Psoas muscle (tissue), 8 donors: ENCODE results near the gene PGAM5. TPM values are rescaled to one million over a fixed set of nuclear protein-coding genes. Genes with fewer than 3 reads are reported as not detected.

Experiments used
- ATAC-seq, 4 donors: fragments of 200-7000 bp; cut with Tn5 transposase; one replicate each; pipeline ENCODE4 v1.9.1; 2020; ENCODE audit warnings: moderate library complexity in 3 of 4, mild to moderate bottlenecking in 2 of 4
- DNase-seq, 2 donors: peaks; one replicate each; pipeline ENCODE4 v3.0.0-alpha.2; 2020
- H3K27ac ChIP-seq: fragments of 200-600 bp; one replicate; pipeline ENCODE4 v1.8.0; 2022
- H3K27me3 ChIP-seq, 3 donors: fragments of 200-600 bp in 1 of 3; one replicate each; pipeline versions ENCODE4 v1.6.1 to v1.8.0; 2013 to 2022; ENCODE audit warnings: low read length in 2 of 3, mild to moderate bottlenecking in 2 of 3, moderate library complexity in 1 of 3; ENCODE audit not compliant: insufficient read depth in 3 of 3
- H3K36me3 ChIP-seq, 2 donors: fragments of 200-600 bp in 1 of 2; one replicate each; pipeline versions ENCODE4 v1.6.1 to v1.8.0; 2013 to 2022; ENCODE audit warnings: low read depth in 1 of 2, mild to moderate bottlenecking in 1 of 2, moderate library complexity in 1 of 2; ENCODE audit not compliant: insufficient read depth in 1 of 2
- H3K4me1 ChIP-seq: fragments of 200-600 bp; one replicate; pipeline ENCODE4 v1.8.0; 2022
- H3K4me3 ChIP-seq: fragments of 200-600 bp; one replicate; pipeline ENCODE4 v1.8.0; 2022; ENCODE audit warnings: mild to moderate bottlenecking
- H3K9me3 ChIP-seq: fragments of 200-600 bp; one replicate; pipeline ENCODE4 v1.8.0; 2022
- CTCF ChIP-seq: fragments of 200-600 bp; IDR thresholded peaks from one replicate; pipeline ENCODE4 v1.8.0; 2022; ENCODE audit warnings: antibody characterized with exemption
- WGBS, 3 donors: extraction: QIAGEN DNeasy Blood & Tissue Kit; methylation state at CpG; one replicate each; pipeline versions ENCODE4 v1.1.6 to v1.1.7; 2013; 5-methylcytosine and 5-hydroxymethylcytosine counted together
- intact Hi-C, 2 donors: fragments of 100-400 bp; cut with DNase I; formaldehyde crosslinking; loops; one replicate each; pipeline versions ENCODE4 v1.11.0 to v1.14.2; 2022
- polyA plus RNA-seq, 3 donors: library from polyadenylated mRNA; stranded (reverse); fragments of 200-250 nt; gene quantifications; one replicate each; pipeline ENCODE4 v1.2.3, GENCODE V29; 2013
- total RNA-seq, 4 donors: library from RNA; stranded (reverse); fragmentation: NEBNext Ultra II Directional in 2 of 4; extraction: Animal tissue kit (Norgen Biotek cat#: 25700) in 2 of 4; gene quantifications; one replicate each; pipeline versions ENCODE4 v1.2.1 to v1.2.4, GENCODE V29; 2021 to 2023
- donor health status: healthy with polysubstance abuse.
- donor health status: DM: no; HTN: no; CAD: no; lungs with moderate emphysema.
- donor health status: Bipolar disorder and iron deficiency.
- donor health status: healthy.
- donor health status: DM: yes; HTN: yes; CAD: no.
- donor health status: DM: no; HTN: no; CAD: no.
- donor health status: DM: no; HTN: no; CAD: no.
- donor health status: DM: yes; HTN: yes; CAD: no.

PGAM5 gene
- total and polyA plus RNA-seq, 7 donors, result 25.3 to 62.0 (median 47.2) TPM

DNA sequence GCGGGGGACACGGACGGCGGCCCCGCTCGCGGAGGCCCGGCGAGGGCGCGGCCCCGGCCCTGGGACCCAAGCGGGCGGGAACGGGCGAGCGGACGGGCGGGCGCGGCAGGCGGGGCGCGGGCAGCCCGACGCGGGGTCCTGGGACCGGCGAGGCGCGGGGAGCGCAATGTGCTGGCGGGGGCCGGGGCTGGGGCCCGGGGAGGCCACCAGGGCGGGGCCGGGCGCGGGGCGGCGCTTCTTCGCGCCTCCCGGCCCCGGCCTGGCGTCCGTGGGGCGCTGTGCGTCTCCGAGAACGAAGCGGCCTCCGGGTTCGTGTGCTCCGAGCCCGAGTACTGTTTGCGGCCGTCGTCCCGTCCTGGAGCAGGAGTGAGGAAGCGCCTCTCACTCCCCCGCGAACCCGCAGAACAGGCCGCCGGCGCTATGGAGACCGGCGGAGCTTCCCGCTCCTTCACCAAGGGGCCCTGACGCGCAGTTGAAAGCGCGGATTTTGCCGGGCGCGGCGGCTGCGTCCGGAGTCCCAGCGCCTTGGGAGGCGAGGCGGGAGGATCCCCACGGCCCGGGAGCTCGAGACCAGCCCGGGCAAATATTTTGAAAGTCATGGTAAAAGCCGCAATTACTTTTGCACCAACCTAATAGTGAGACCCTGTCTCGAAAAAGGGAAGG lies 51.4 kb downstream of the PGAM5 start:
- Histone ChIP-seq H3K4me3 (peak overlapping the region; percentile 85), H3K9me3 (no peaks in the 10 kb centered on the region), H3K27ac (peak overlapping the region; percentile 96), H3K4me1 (peaks cover 24% of the 10 kb centered on the region), H3K27me3 (no peaks in the 10 kb centered on the region), H3K36me3 (peaks cover 0 to 13% of the 10 kb centered on the region in 2 donors)
- 0 to 1% (median 0%) methylated on average over 55 to 89 of the region's 89 CpGs for WGBS, 3 donors
- ATAC-seq (peak; percentile 93 to 96 (median 94)), DNase-seq (peak; percentile 88 to 95)
- intact Hi-C loops, result no loop called here
- peak; percentile 26 for TF ChIP-seq CTCF

- no peak for TF ChIP-seq CTCF
- 90 to 95% (median 93%) methylated on average over 20 of the region's 20 CpGs for whole genome bisulfite sequencing, 3 donors
- no peak overlapping the region for H3K4me3 ChIP-seq
- H3K27me3 ChIP-seq, result no peaks in the 10 kb centered on the region
- no peak for ATAC-seq
- H3K4me1 ChIP-seq, result peaks cover 27% of the 10 kb centered on the region
- H3K27ac ChIP-seq, result no peak overlapping the region
- peaks cover 0 to 6% of the 10 kb centered on the region in 2 donors for H3K36me3 ChIP-seq
- DNase-seq, result peak in 1 of 2 donors; percentile 32
- intact Hi-C loops, result no loop called here
- H3K9me3 ChIP-seq, result no peaks in the 10 kb centered on the region
Measured at GRCh38 chr12:132764231-132764630, 53.6 kb downstream of the PGAM5 start.

DNA sequence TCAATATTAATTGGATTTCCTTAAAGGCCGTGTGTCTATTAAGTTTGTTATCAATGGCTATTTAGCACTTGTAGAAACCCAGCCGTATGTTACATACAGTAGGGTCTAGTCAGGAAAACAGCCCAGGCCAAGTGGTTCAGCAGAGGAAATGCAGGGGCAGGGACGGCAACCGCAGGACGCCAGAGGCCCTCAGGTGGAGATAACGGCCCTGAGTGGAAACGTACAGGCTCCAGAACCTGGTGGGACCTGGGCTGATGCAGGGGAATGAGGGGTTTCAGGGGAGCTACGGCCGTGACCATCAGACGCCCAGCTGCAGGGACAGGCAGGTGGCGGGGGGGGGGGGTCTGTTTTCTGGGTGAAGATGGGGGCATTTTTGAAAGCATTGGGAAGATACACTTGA lies 54.7 kb downstream of the PGAM5 start:
- TF ChIP-seq CTCF, result no peak
- DNase-seq, result peak in 1 of 2 donors; percentile 15
- 65 to 87% (median 80%) methylated on average over 11 of the region's 11 CpGs for WGBS, 3 donors
- ATAC-seq, result no peak
- Histone ChIP-seq H3K4me3 (no peak overlapping the region), H3K27ac (no peak overlapping the region), H3K27me3 (no peaks in the 10 kb centered on the region), H3K9me3 (no peaks in the 10 kb centered on the region), H3K36me3 (peaks cover 0 to 16% of the 10 kb centered on the region in 2 donors), H3K4me1 (peaks cover 20% of the 10 kb centered on the region)
- intact Hi-C loops, result loop anchor here in 1 of 2 donors (5.0 kb wide), 1 partner anchor 367 kb away; the partner anchor contains the start of genes ZNF10 and ZNF891

- intact Hi-C loops, result loop anchor here in 1 of 2 donors (5.0 kb wide), 1 partner anchor 366 kb away; the partner anchor contains the start of genes ZNF10 and ZNF891
- H3K4me1 ChIP-seq, result peaks cover 16% of the 10 kb centered on the region
- 38 to 49% (median 45%) methylated on average over 27 of the region's 27 CpGs for WGBS, 3 donors
Measured at GRCh38 chr12:132766380-132767085, 55.9 kb downstream of the PGAM5 start.

More at GRCh38 chr12:132766380-132767085, 55.9 kb downstream of the PGAM5 start:
- peak overlapping the region; percentile 74 for H3K27ac ChIP-seq
- no peaks in the 10 kb centered on the region for H3K9me3 ChIP-seq
- peaks cover 0 to 26% of the 10 kb centered on the region in 2 donors for H3K36me3 ChIP-seq
- ATAC-seq (peak; percentile 19 to 46 (median 27)), DNase-seq (peak; percentile 67 to 79)
- no peak for TF ChIP-seq CTCF
- H3K27me3 ChIP-seq, result no peaks in the 10 kb centered on the region
- no peak overlapping the region for H3K4me3 ChIP-seq
